Endometrial microvascular endothelial cells (primary cell): ENCODE results near the gene CHST1. TPM values are rescaled to one million over a fixed set of nuclear protein-coding genes. Genes with fewer than 3 reads are reported as not detected.

Experiments
- in situ Hi-C: cut with HindIII; loops from 2 replicates; pipeline ENCODE4 v1.10.0; 2017; ENCODE audit warnings: low sequenced_read_pairs, low pct_unique_long_range_greater_than_20kb; ENCODE audit errors: inconsistent ontology term
- total RNA-seq: library from RNA; depleted of rRNA; stranded (reverse); fragments of >200 nt; gene quantifications from one replicate; pipeline ENCODE4 v1.2.3, GENCODE V29; 2015; ENCODE audit errors: inconsistent ontology term

Gene CHST1
- total RNA-seq, 1 donor from 2014 or later: 2.0 TPM

DNA sequence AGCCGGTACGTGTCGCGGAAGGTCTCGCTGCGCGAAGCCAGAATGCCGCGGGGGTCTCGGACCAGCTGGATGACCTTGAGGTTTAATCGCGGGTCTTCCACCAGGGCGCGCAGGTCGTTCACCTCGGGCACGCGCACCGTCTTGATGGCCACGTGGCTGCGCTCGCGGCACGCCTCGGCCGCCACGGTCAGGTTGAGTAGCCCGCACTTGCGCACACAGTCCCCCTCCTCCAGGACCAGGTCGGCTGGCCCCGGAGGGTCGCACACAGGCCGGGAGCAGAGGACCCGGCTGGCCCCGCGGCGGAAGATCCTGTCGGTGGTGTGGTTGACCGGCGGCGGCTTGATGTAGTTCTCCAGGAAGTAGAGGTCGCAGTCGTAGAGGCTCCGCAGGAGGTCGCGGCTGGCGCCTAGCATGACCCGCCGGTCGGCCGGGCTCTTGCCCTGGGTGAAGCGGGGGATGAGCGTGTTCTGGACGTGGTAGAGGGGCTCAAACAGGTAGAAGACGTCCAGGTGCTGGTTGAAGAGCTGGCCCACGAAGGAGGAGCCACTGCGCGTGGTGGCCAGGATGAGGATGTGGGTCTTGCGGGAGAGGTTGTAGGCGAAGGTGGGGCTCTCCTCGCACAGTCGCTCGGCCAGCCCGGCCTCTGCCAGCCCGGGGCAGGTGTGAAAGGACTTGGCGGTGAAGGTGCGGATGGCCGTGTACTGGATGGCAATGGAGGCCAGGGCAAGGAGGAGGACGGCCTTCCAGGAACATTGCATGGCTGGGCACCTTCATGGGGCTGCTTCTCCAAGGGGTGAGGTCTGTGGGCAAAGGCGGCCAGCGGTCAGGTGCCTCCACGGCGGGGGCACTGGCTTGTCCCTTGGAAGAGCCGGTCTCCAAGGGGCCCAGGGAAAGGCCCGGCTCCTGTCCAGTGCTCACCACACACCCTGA, 15.0 kb downstream of the CHST1 start:
- in situ Hi-C loops: no loop called here

DNA sequence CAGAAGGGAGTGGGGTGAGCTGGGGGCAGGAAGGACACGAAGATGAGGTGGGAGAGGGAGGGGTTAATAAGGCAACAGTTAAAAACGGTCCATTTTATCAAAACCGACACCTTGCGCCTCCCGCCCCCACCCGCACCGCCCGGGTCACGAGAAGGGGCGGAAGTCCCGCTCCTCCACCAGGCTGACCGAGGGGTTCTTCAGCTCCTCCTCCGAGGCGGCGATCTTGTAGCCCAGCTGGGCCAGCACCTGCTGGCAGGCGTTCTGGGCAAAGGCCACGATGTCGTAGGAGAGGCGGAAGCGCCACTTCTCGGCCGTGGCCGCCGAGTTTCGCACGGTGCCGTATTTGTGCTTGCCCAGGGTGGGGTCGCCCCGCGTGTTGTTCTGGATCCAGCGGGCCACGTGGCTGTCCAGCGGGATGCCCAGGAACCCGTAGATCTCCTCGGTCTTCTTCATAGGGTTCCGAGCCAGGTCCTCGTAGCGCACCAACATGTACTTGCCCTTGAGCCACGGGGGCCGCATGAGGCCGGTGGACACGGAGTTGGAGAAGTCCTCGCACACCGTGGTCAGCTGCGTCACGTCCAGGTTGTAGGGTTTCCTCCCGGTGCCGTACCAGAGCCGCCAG, 15.8 kb downstream of the CHST1 start:
- in situ Hi-C loops: no loop called here

DNA sequence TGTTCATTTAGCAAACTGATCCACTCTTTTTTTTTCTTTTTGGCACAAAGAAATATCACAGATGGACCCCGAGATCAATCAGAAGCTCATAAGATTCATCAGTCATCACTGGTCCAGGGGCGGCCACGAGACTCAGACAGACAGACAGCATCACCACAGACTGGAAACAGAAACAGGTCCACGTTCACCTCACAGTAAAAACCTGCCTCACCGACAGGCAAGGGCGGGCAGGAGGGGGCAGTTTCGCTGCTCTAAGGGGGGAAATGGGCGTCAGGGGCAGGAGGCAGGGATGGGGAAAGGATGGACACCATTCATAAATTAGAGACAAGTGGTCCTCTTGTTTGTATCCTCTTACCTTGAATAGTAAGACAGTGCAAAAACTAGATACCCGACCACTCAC, 16.5 kb downstream of the CHST1 start:
- in situ Hi-C loops: no loop called here

DNA sequence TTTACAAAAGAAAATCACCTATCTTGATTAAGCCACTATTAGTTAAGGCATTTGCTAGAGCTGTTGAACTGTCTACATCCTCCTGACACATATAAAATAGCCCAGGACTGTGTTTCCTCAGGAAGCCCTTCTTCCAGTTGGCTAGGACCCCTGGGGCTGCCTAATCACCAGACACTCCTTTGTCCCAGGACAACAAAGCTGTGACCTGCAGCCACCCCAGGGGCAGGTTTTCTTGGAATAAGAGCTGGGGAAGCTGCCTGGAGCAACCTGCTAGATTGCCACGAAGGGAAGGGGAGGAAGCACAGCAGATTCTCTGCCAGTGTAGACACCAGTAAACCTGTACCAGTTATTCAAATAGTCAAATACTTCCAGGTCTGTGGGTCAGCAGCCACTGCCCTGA, 17.6 kb downstream of the CHST1 start:
- in situ Hi-C loops: no loop called here

DNA sequence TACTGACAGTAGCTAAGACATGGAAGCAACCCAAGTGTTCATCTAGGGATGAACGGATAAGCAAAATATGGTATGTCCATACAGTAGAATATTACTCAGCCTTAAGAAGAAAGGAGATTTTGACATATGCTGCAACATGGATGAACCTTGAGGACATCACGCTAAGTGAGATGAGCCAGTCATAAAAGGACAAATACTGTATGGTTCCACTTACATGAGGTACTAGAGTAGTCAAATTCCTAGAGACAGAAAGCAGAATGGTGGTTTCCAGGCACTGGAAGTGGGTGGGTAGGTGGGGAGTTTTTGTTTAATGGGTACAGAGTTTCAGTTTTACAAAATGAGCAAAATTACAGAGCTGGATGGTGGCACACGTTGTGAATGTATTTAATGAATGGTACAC, 18.1 kb downstream of the CHST1 start:
- in situ Hi-C loops: no loop called here

DNA sequence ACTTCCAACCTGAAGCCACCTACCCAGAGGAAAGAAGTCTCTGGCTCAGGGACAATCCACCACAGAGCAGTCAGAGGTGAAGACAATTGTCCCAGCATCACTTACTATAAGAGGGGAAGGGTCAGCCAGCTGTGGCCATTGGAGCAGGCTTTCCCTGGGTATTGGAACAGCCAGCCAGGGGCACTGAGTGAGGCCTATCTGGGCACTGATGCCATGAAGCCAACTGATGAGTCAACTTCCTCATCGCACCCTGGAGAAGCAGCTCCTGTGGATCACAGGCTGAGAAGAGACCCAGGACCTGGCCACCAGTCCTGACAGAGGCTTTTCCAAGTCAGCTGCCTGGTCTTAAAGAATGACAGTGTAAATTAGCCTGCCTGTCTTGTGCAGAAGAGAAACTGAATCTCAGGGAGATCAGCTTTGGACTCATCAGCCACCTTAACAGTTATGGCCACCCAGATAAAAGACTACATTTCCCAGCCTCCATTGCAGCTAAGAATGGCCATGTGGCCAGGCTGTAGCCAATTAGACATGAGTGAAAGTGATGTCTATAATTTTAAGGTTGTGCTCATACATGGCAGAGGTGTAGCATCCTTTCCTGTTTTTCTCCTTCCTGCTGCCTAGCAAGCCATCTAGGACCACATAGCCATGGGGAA, 19.0 kb downstream of the CHST1 start:
- in situ Hi-C loops: no loop called here

DNA sequence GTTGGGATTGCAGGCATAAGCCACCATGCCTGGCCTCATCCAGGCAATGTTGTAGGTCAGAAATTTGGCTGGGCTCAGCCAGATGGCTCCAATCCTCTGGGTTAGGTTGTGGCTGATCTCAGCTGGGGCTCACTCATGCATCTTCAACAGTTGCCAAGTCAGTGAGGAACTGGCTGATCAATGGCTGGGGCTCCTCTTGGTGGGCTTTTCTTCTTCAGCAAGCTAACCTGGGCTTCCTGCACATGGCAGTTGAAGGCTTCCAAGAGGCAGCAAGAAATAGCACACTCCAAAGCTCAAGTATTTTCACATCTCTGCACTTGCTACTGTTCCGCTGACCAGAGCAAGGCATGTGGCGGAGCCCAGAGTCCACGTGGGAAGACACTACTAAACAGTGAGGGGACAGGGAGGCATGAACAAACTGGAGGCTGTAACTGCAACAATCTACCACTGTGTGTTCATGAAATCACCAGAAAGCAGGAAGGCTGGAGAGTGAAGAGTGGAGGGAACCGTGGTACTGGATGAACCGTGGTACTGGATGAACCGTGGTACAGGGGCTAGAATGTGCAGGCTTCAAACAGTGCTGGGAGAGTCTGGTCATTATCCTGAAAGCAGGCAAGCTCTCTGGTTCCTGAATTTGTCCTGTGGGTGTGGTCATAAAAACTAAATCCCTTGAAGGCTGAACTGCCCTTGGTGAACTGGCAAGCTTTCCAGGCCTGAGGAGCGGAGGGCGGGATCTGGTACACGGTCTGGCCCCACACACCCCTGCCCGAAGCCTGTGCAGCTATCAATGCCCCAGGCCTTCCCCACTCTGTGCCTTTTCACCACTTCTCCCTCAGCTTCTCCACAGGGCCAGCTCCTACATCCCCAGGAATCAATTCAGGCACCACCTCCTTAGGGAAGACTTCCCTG, 20.2 kb downstream of the CHST1 start:
- in situ Hi-C loops: no loop called here

DNA sequence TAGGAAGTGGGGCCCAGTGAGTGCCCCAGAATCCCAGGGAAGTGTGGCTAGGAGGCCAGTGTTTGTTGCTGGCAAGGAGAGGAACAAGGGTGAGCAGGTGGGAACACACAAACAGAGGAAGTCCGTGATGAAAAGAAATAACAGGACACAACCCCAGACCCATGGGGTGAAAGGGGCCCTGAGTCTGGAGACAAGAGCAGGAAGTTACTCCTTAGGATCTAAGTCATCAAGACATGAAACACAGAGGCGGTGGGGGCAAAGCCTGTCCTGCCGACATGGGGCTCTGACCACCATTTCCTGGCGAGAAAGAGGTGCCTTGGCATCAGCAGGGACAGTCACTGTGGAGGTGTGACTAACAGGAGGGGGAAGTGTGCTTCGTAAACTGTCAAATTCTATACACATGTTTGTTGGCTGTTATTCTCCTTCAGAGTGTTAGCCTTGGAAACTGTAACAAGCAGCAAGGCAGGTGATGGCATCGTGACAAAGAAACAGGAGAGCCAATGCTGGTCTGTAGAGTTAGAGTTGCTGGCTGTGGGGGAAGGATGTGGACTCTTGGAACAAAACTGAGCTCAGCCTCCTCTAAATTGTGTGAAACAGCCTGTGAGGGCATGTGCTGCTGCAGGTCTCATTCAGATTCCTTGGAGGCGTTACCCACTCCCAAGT, 21.7 kb downstream of the CHST1 start:
- in situ Hi-C loops: no loop called here

DNA sequence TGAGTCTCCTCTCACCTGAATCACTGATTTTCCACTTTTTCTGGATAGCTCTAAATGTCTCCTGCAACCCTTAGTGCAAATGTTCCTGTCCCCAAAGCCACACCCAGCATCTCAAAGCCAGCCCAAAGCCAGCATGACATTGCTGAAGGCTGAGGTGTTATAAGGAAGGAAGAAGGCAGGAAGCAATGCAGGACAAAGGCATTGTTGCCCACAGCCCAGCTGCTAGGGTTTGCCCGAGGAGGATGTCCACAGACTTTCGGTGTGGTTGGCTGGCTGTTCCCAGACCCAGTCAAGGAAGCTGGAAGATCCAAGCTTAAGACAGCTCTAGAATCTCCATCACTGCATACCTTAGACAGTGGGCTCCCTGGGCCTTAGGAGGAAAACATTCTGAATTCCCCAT, 23.5 kb downstream of the CHST1 start:
- in situ Hi-C loops: no loop called here

DNA sequence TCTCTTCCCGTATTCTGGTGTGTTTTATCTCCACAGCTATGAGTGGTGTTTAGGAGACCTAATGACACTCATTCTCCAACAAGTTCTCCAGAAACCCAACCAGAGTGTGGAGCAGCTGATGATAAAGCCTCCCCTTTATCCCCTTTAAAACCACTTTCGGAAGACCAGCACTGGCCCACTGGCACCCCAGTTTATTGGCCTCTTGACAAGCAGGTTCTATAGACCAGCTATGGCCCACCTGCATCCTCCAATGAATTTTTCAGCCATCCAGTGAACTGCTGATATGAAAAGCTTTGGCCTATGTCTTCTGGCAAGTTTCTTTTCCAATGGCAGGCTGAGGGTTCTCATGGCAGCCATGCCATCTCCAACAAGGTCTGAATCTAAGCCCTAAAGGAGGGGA, 27.4 kb downstream of the CHST1 start:
- in situ Hi-C loops: no loop called here

DNA sequence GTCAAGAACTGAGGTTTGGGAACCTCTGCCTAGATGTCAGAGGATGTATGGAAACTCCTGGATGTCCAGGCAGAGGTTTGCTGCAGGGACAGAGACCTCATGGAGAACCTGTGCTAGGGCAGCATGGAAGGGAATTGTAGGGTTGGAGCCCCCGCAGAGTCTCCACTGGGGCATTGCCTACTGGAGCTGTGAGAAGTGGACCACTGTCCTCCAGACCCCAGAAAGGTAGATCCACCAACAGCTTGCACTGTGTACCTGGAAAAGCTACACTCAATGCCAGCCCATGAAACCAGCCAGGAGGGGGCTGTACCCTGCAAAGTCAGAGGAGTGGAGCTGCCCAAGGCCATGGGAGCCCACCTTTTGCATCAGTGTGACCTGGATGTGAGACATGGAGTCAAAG, 29.5 kb downstream of the CHST1 start:
- in situ Hi-C loops: no loop called here

DNA sequence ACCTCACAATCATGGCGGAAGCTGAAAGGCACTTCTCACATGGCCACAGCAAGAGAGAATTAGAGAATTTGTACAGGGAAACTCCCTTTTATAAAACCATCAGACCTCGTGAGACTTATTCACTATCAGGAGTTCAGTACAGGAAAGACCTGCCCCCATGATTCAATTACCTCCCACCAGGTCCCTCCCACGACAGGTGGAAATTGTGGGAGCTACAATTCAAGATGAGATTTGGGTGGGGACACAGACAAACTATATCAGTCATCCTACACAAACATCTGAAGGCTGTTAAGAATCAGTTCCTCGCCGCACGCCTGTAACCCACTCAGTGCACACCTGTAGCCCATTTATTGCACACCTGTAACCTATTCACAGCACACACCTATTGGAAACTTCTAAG, 39.8 kb downstream of the CHST1 start:
- in situ Hi-C loops: no loop called here

DNA sequence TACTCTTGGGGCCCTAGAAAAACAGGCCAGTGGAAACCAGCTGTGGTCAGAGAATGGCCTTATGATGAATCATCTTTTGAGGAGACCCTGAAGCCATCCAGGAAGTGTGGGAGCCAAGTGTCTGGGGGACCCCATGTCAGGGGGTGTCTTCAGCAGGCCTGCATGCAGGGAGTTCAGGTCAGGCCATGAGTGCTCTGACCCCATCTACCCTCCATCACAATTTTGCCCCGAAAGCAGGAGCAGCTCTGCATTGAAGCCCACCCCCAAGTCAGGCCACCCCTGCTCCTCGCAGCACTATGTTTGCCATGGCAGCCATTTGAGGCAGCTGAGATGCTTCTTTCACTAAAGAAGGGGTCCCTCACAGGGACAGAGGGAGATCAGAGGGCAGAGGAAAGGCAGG, 41.3 kb downstream of the CHST1 start:
- in situ Hi-C loops: no loop called here

DNA sequence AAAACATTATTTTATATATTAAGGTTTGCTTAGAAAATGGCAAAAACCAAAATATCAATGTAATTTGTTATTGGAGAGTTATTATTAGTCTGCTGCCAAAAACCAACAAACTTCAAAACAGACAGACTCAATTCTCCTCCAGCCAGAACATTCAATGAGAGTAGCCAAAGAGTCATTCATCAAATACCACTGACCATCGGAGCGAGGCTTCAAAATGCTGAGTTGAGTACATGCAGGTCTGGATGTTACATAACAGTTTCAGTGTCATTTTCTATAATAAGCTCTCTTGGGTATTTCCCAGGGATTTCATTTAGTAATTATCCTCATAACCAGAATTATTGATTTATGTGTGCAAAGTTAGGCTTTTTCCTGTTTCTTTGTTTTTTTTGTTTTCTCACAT, 42.6 kb downstream of the CHST1 start:
- in situ Hi-C loops: no loop called here

DNA sequence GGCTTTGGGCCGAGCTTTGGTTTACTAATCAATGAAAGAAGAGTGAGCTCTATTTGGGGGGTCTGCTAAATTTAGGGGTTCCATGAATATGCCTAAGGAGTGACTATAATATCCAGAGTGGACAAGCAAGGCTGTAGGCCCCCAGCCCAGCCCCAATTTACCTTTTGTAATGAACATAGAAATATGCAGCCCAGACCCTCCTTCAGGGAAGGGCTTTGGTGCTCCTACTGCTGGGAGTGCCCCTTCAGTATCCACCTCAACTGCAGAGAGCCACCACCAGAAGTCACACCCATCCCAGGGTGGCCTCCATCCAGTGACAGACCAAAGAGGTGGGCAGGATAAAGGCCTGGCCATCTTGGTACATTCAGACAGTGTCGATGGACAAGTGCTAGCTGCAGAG, 43.1 kb downstream of the CHST1 start:
- in situ Hi-C loops: no loop called here

DNA sequence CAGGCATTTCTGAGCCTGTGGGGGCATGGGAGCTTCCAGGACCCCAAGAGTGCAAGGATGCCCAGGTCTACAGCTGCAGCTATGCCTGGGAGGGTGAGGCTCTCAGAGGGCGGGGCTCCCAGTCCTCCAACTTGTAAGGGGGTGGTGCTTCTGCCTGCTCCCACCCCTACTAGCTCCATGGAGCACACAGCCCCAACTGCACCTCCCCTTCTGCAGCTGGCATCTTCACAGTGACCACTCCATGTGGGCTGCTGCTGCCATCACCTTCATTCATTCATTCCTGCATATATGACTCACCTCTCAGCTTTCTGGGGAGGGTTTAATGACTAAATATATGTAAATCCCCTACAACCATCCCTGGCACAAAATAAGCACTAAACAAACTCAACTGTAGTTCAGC, 43.8 kb downstream of the CHST1 start:
- in situ Hi-C loops: no loop called here

DNA sequence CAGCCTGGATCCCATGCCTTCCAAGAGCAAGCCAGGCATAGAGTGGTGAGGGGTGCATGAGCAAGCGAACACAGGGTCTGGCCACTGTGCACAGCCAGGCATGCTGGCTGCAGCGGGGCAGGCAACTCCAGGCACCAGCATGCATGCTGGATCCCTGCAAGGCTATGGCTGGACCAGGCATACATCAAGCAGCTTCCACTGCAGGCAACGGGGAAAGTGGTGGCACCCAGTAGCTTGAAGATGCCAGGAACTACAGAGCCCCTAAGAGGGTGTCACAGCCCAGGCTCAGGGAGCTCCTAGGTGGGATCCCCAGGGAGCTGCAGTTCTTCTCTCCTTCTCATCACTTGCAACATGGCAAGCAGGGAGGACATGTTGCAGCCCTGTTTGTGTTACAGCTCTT, 45.2 kb downstream of the CHST1 start:
- in situ Hi-C loops: no loop called here

DNA sequence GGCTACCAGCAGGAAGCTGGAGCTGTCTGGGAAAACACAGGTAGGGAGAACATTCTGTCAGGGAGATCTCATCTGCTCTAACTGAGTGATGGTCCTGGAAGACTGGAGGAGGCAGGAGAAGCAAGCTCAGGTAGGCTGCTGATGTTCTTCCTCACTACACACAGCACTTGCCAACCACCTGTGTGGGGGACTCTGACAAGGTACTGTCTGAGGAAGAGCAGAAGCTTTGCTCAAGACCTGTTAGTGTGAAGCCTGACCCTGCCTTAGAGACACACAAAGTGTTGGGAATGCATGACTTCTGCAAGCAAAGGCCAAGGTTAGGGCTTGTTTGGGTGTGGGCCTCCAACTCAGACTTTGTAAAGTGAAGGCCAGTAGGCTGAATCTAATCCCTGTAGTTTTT, 46.5 kb downstream of the CHST1 start:
- in situ Hi-C loops: no loop called here
